Suprapubic skin (tissue), 4 donors: ENCODE measurements around the gene CPNE4.

Experiments
- CTCF ChIP-seq, 2 donors: fragments of 200-600 bp in 1 of 2; fragments of 450-650 bp in 1 of 2; sonication (generic) in 1 of 2; IDR thresholded peaks; one replicate each; pipeline ENCODE4 v1.5.1; 2016 to 2019; ENCODE audit warnings: antibody characterized with exemption in 2 of 2, mild to moderate bottlenecking in 1 of 2, moderate library complexity in 1 of 2
- EP300 ChIP-seq: sonication (generic); formaldehyde crosslinking; IDR thresholded peaks from one replicate; pipeline ENCODE4 v1.6.1; 2017; ENCODE audit warnings: antibody characterized with exemption
- POLR2A ChIP-seq, 2 donors: fragments of 450-650 bp; IDR thresholded peaks; one replicate each; pipeline ENCODE4 v1.6.1; 2017; ENCODE audit warnings: antibody characterized with exemption in 2 of 2, mild to moderate bottlenecking in 2 of 2, moderate library complexity in 2 of 2
- POLR2AphosphoS5 ChIP-seq, 3 donors: sonication (generic); formaldehyde crosslinking; IDR thresholded peaks; one replicate each; pipeline ENCODE4 v1.6.1; 2017; ENCODE audit warnings: antibody characterized with exemption in 3 of 3

GRCh38 chr3:131692356-131692755 is 342.5 kb downstream of the CPNE4 start:
- TF ChIP-seq EP300, result no peak
- no peak for TF ChIP-seq POLR2AphosphoS5 (IDR thresholded peaks at IDR 0.05)
- no peak for TF ChIP-seq CTCF (IDR thresholded peaks at IDR 0.05)
- no peak for TF ChIP-seq POLR2A (IDR thresholded peaks at IDR 0.05)
